Measurements from ENCODE around the gene AFAP1. TPM values are rescaled to one million over a fixed set of nuclear protein-coding genes. Genes with fewer than 3 reads are reported as not detected.
A peak's percentile ranks its signal among the peaks of the same experiment; 100 is the strongest.

AFAP1 gene
- total and polyA plus RNA-seq, 5 donors from 2014 or later: 1.8 to 5.0 (median 2.2) TPM

GRCh38 chr4:7900334-7900909 is 39.2 kb downstream of the AFAP1 start:
- ATAC-seq (ENCODE audit: low read depth in 2 of 2): no peak
- Histone ChIP-seq H3K4me1 (ENCODE audit: control insufficient read depth, insufficient read depth, low read length, poor library complexity, severe bottlenecking) (no peaks in the 10 kb centered on the region), H3K27ac (ENCODE audit: insufficient read depth, low read length, poor library complexity, severe bottlenecking) (no peak overlapping the region), H3K36me3 (ENCODE audit: control insufficient read depth, insufficient read depth, low read length) (no peaks in the 10 kb centered on the region), H3K9me3 (ENCODE audit: control insufficient read depth in 2 of 2, low read length in 2 of 2) (no peaks in the 10 kb centered on the region), H3K4me3 (ENCODE audit: low read depth, low read length) (no peak overlapping the region), H3K27me3 (ENCODE audit: control insufficient read depth, insufficient read depth, low read length) (no peaks in the 10 kb centered on the region)
- H3K27me3 Mint-ChIP-seq: no peaks in the 10 kb centered on the region
- no peak for DNase-seq
- no peak overlapping the region for H3K27ac Mint-ChIP-seq
- H3K9me3 Mint-ChIP-seq: peaks cover 0 to 2% (median 0%) of the 10 kb centered on the region in 7 donors
- H3K36me3 Mint-ChIP-seq: no peaks in the 10 kb centered on the region
- peaks cover 0 to 19% (median 11%) of the 10 kb centered on the region in 4 donors for H3K4me1 Mint-ChIP-seq
- H3K4me3 Mint-ChIP-seq: no peak overlapping the region

GRCh38 chr4:7899184-7899869 is 40.3 kb downstream of the AFAP1 start:
- H3K27me3 ChIP-seq (ENCODE audit: control insufficient read depth, insufficient read depth, low read length): no peaks in the 10 kb centered on the region
- no peaks in the 10 kb centered on the region for H3K36me3 ChIP-seq (ENCODE audit: control insufficient read depth, insufficient read depth, low read length)
- H3K4me3 ChIP-seq (ENCODE audit: low read depth, low read length): no peak overlapping the region
- no peak overlapping the region for H3K4me3 Mint-ChIP-seq
- H3K27me3 Mint-ChIP-seq: no peaks in the 10 kb centered on the region
- no peak for DNase-seq
- no peaks in the 10 kb centered on the region for H3K4me1 ChIP-seq (ENCODE audit: control insufficient read depth, insufficient read depth, low read length, poor library complexity, severe bottlenecking)
- H3K9me3 Mint-ChIP-seq: peaks cover 0 to 2% (median 0%) of the 10 kb centered on the region in 7 donors
- H3K27ac Mint-ChIP-seq: no peak overlapping the region
- ATAC-seq (ENCODE audit: low read depth in 2 of 2): no peak
- H3K36me3 Mint-ChIP-seq: no peaks in the 10 kb centered on the region
- H3K4me1 Mint-ChIP-seq: peaks cover 0 to 19% (median 11%) of the 10 kb centered on the region in 4 donors
- H3K9me3 ChIP-seq (ENCODE audit: control insufficient read depth in 2 of 2, low read length in 2 of 2): no peaks in the 10 kb centered on the region
- H3K27ac ChIP-seq (ENCODE audit: insufficient read depth, low read length, poor library complexity, severe bottlenecking): no peak overlapping the region

- H3K4me3 Mint-ChIP-seq: no peak overlapping the region
- peaks cover 0 to 19% (median 11%) of the 10 kb centered on the region in 4 donors for H3K4me1 Mint-ChIP-seq
- no peak for ATAC-seq (ENCODE audit: low read depth in 2 of 2)
- H3K36me3 Mint-ChIP-seq: no peaks in the 10 kb centered on the region
- H3K9me3 ChIP-seq (ENCODE audit: control insufficient read depth in 2 of 2, low read length in 2 of 2): no peaks in the 10 kb centered on the region
- H3K36me3 ChIP-seq (ENCODE audit: control insufficient read depth, insufficient read depth, low read length): no peaks in the 10 kb centered on the region
- no peaks in the 10 kb centered on the region for H3K4me1 ChIP-seq (ENCODE audit: control insufficient read depth, insufficient read depth, low read length, poor library complexity, severe bottlenecking)
- H3K27me3 ChIP-seq (ENCODE audit: control insufficient read depth, insufficient read depth, low read length): no peaks in the 10 kb centered on the region
- no peak overlapping the region for H3K27ac ChIP-seq (ENCODE audit: insufficient read depth, low read length, poor library complexity, severe bottlenecking)
- H3K9me3 Mint-ChIP-seq: peaks cover 0 to 2% (median 0%) of the 10 kb centered on the region in 7 donors
- no peak overlapping the region for H3K27ac Mint-ChIP-seq
- H3K27me3 Mint-ChIP-seq: no peaks in the 10 kb centered on the region
- H3K4me3 ChIP-seq (ENCODE audit: low read depth, low read length): no peak overlapping the region
- DNase-seq: no peak
Observed at GRCh38 chr4:7898385-7898784, 41.3 kb downstream of the AFAP1 start.

GRCh38 chr4:7897811-7898210 is 41.9 kb downstream of the AFAP1 start:
- Mint-ChIP-seq H3K36me3 (no peaks in the 10 kb centered on the region), H3K27ac (peak overlapping the region in 1 of 3 donors; percentile 26), H3K4me1 (peaks cover under 1 to 17% (median 10%) of the 10 kb centered on the region in 4 donors), H3K4me3 (no peak overlapping the region), H3K9me3 (peaks cover 0 to 2% (median 0%) of the 10 kb centered on the region in 7 donors), H3K27me3 (no peaks in the 10 kb centered on the region)
- Histone ChIP-seq H3K27ac (ENCODE audit: insufficient read depth, low read length, poor library complexity, severe bottlenecking) (no peak overlapping the region), H3K9me3 (ENCODE audit: control insufficient read depth in 2 of 2, low read length in 2 of 2) (no peaks in the 10 kb centered on the region), H3K27me3 (ENCODE audit: control insufficient read depth, insufficient read depth, low read length) (no peaks in the 10 kb centered on the region), H3K36me3 (ENCODE audit: control insufficient read depth, insufficient read depth, low read length) (no peaks in the 10 kb centered on the region), H3K4me1 (ENCODE audit: control insufficient read depth, insufficient read depth, low read length, poor library complexity, severe bottlenecking) (no peaks in the 10 kb centered on the region), H3K4me3 (ENCODE audit: low read depth, low read length) (no peak overlapping the region)
- ATAC-seq (ENCODE audit: low read depth in 2 of 2) (no peak), DNase-seq (no peak)

GRCh38 chr4:7894677-7895181 is 44.9 kb downstream of the AFAP1 start:
- Histone ChIP-seq H3K4me1 (ENCODE audit: control insufficient read depth, insufficient read depth, low read length, poor library complexity, severe bottlenecking) (no peaks in the 10 kb centered on the region), H3K9me3 (ENCODE audit: control insufficient read depth in 2 of 2, low read length in 2 of 2) (peaks cover 0 to under 1% of the 10 kb centered on the region in 2 experiments), H3K27me3 (ENCODE audit: control insufficient read depth, insufficient read depth, low read length) (no peaks in the 10 kb centered on the region), H3K27ac (ENCODE audit: insufficient read depth, low read length, poor library complexity, severe bottlenecking) (no peak overlapping the region), H3K36me3 (ENCODE audit: control insufficient read depth, insufficient read depth, low read length) (no peaks in the 10 kb centered on the region), H3K4me3 (ENCODE audit: low read depth, low read length) (no peak overlapping the region)
- Mint-ChIP-seq H3K4me3 (no peak overlapping the region), H3K27me3 (peaks cover 4% of the 10 kb centered on the region), H3K27ac (no peak overlapping the region), H3K4me1 (peaks cover 5 to 11% (median 8%) of the 10 kb centered on the region in 4 donors), H3K36me3 (no peaks in the 10 kb centered on the region), H3K9me3 (peaks cover 0 to 2% (median 0%) of the 10 kb centered on the region in 7 donors)
- no peak for ATAC-seq (ENCODE audit: low read depth in 2 of 2)
- no peak for DNase-seq

GRCh38 chr4:7894098-7894676 is 45.5 kb downstream of the AFAP1 start:
- H3K36me3 Mint-ChIP-seq: no peaks in the 10 kb centered on the region
- DNase-seq (no peak), ATAC-seq (ENCODE audit: low read depth in 2 of 2) (no peak)
- no peaks in the 10 kb centered on the region for H3K27me3 ChIP-seq (ENCODE audit: control insufficient read depth, insufficient read depth, low read length)
- H3K9me3 Mint-ChIP-seq: peaks cover 0 to 2% (median 0%) of the 10 kb centered on the region in 7 donors
- H3K9me3 ChIP-seq (ENCODE audit: control insufficient read depth in 2 of 2, low read length in 2 of 2): peaks cover 2 to 3% of the 10 kb centered on the region in 2 experiments
- H3K4me3 Mint-ChIP-seq: no peak overlapping the region
- no peaks in the 10 kb centered on the region for H3K36me3 ChIP-seq (ENCODE audit: control insufficient read depth, insufficient read depth, low read length)
- no peak overlapping the region for H3K4me3 ChIP-seq (ENCODE audit: low read depth, low read length)
- peak overlapping the region in 1 of 3 donors; percentile 48 for H3K27ac Mint-ChIP-seq
- peaks cover 4% of the 10 kb centered on the region for H3K27me3 Mint-ChIP-seq
- no peak overlapping the region for H3K27ac ChIP-seq (ENCODE audit: insufficient read depth, low read length, poor library complexity, severe bottlenecking)
- peaks cover 5 to 9% (median 8%) of the 10 kb centered on the region in 4 donors for H3K4me1 Mint-ChIP-seq
- no peaks in the 10 kb centered on the region for H3K4me1 ChIP-seq (ENCODE audit: control insufficient read depth, insufficient read depth, low read length, poor library complexity, severe bottlenecking)

GRCh38 chr4:7893539-7893938 is 46.1 kb downstream of the AFAP1 start:
- Histone ChIP-seq H3K4me1 (ENCODE audit: control insufficient read depth, insufficient read depth, low read length, poor library complexity, severe bottlenecking) (no peaks in the 10 kb centered on the region), H3K4me3 (ENCODE audit: low read depth, low read length) (no peak overlapping the region), H3K36me3 (ENCODE audit: control insufficient read depth, insufficient read depth, low read length) (no peaks in the 10 kb centered on the region), H3K27ac (ENCODE audit: insufficient read depth, low read length, poor library complexity, severe bottlenecking) (no peak overlapping the region), H3K27me3 (ENCODE audit: control insufficient read depth, insufficient read depth, low read length) (no peaks in the 10 kb centered on the region), H3K9me3 (ENCODE audit: control insufficient read depth in 2 of 2, low read length in 2 of 2) (peaks cover 3 to 9% of the 10 kb centered on the region in 2 experiments)
- no peaks in the 10 kb centered on the region for H3K36me3 Mint-ChIP-seq
- no peak for ATAC-seq (ENCODE audit: low read depth in 2 of 2)
- no peak overlapping the region for H3K27ac Mint-ChIP-seq
- peaks cover 0 to 2% (median under 1%) of the 10 kb centered on the region in 7 donors for H3K9me3 Mint-ChIP-seq
- H3K4me1 Mint-ChIP-seq: peaks cover 5 to 9% (median 7%) of the 10 kb centered on the region in 4 donors
- peaks cover 4% of the 10 kb centered on the region for H3K27me3 Mint-ChIP-seq
- no peak for DNase-seq
- H3K4me3 Mint-ChIP-seq: no peak overlapping the region
